ENCODE results near the gene ZNF672.

The ZNF672 gene

GRCh38 chr1:248890549-248891498, 52.8 kb downstream of the ZNF672 start:
- no peak for DNase-seq (ENCODE audit: low read depth)

GRCh38 chr1:248891758-248892157, 53.7 kb downstream of the ZNF672 start:
- DNase-seq (ENCODE audit: low read depth): no peak

GRCh38 chr1:248892590-248892989, 54.6 kb downstream of the ZNF672 start:
- no peak for DNase-seq (ENCODE audit: low read depth)

GRCh38 chr1:248894837-248895236, 56.8 kb downstream of the ZNF672 start:
- no peak for DNase-seq (ENCODE audit: low read depth)

- no peak for DNase-seq (ENCODE audit: low read depth)
Observed at GRCh38 chr1:248897412-248898337, 59.7 kb downstream of the ZNF672 start.
